HepG2 (cell line): ENCODE results near the gene TEX19. TPM values are rescaled to one million over a fixed set of nuclear protein-coding genes. Genes with fewer than 3 reads are reported as not detected.
A peak's percentile ranks its signal among the peaks of the same experiment; 100 is the strongest.

Experiments used
- ARNTL ChIP-seq: sonication (generic); formaldehyde crosslinking; IDR thresholded peaks from 2 replicates; pipeline ENCODE4 v1.4.0; 2020; ENCODE audit warnings: mild to moderate bottlenecking, missing genetic modification reagents
- ATF2 ChIP-seq: sonication (generic); formaldehyde crosslinking; IDR thresholded peaks from 2 replicates; pipeline ENCODE4 v1.4.0; 2020; ENCODE audit warnings: missing genetic modification reagents
- CBX2 ChIP-seq, 2 experiments: fragments of 200-600 bp in 1 of 2; sonication (generic); formaldehyde crosslinking in 1 of 2; IDR thresholded peaks; 2 replicates each; pipeline versions ENCODE4 v1.7.0 to v1.8.1; 2018 to 2022; ENCODE audit warnings: low read depth in 2 of 2, low read length in 1 of 2, mild to moderate bottlenecking in 1 of 2, missing genetic modification reagents in 1 of 2
- CHD4 ChIP-seq: fragments of 200-600 bp; sonication (generic); IDR thresholded peaks from 2 replicates; pipeline ENCODE4 v1.7.0; 2017; ENCODE audit warnings: mild to moderate bottlenecking, low read length, borderline replicate concordance
- ETV5 ChIP-seq: IDR thresholded peaks from 2 replicates; pipeline ENCODE4 v1.6.1; 2018; ENCODE audit warnings: missing biosample characterization, missing genetic modification reagents, inconsistent platforms, borderline replicate concordance
- GABPA ChIP-seq, 2 experiments: IDR thresholded peaks; 2 replicates each; pipeline ENCODE4 v1.6.1; 2011 to 2016; ENCODE audit warnings: low read depth in 2 of 2, low read length in 1 of 2, missing biosample characterization in 1 of 2, missing genetic modification characterization in 1 of 2
- GLI4 ChIP-seq: sonication (generic); formaldehyde crosslinking; IDR thresholded peaks from 2 replicates; pipeline ENCODE4 v1.5.1; 2020; ENCODE audit warnings: missing genetic modification reagents, mild to moderate bottlenecking, moderate library complexity, borderline replicate concordance
- NFYB ChIP-seq: sonication (generic); formaldehyde crosslinking; IDR thresholded peaks from 2 replicates; pipeline ENCODE4 v1.4.0; 2020; ENCODE audit warnings: missing genetic modification reagents
- PHB2 ChIP-seq: fragments of 450-650 bp; IDR thresholded peaks from 2 replicates; pipeline ENCODE4 v1.6.1; 2018; ENCODE audit not compliant: partially characterized antibody
- SUZ12 ChIP-seq: fragments of 150-350 bp; IDR thresholded peaks from 2 replicates; pipeline ENCODE4 v1.6.1; 2014; ENCODE audit warnings: low read depth, low read length
- ZFX ChIP-seq: sonication (generic); formaldehyde crosslinking; IDR thresholded peaks from 2 replicates; pipeline ENCODE4 v1.4.0; 2020; ENCODE audit warnings: mild to moderate bottlenecking, low read depth, missing genetic modification reagents, moderate library complexity
- ZNF264 ChIP-seq: sonication (generic); formaldehyde crosslinking; IDR thresholded peaks from 2 replicates; pipeline ENCODE4 v1.4.0; 2020; ENCODE audit warnings: missing genetic modification reagents
- ZNF772 ChIP-seq: sonication (generic); formaldehyde crosslinking; IDR thresholded peaks from 2 replicates; pipeline ENCODE4 v1.5.0; 2020; ENCODE audit warnings: mild to moderate bottlenecking, missing genetic modification reagents
- polyA plus RNA-seq, 8 experiments: library from polyadenylated mRNA; depleted of rRNA in 3 of 8; stranded (reverse) in 7 of 8; unstranded in 1 of 8; fragments of >200 nt; fragmentation: Illumina TruSeq in 4 of 8; extraction: Trizol in 4 of 8; gene quantifications; 2 replicates each; pipeline versions ENCODE4 v1.2.1 to v1.2.3, GENCODE V29; 2011 to 2016; ENCODE audit warnings: low read depth in 4 of 8, missing spikeins in 1 of 8, mixed read lengths in 1 of 8; ENCODE audit not compliant: insufficient read depth in 1 of 8
- total RNA-seq, 5 experiments: library from RNA; depleted of rRNA; stranded (reverse); fragments of >200 nt; fragmentation: Illumina TruSeq; extraction: Trizol; gene quantifications; 2 replicates each; pipeline ENCODE4 v1.2.3, GENCODE V29; 2016; ENCODE audit warnings: low read depth in 1 of 5
- TF ChIP-seq, protein P1 (sequence below): sonication (generic); formaldehyde crosslinking; IDR thresholded peaks from 2 replicates; pipeline ENCODE4 v1.5.0; 2020; ENCODE audit warnings: mild to moderate bottlenecking, missing genetic modification reagents
- TF ChIP-seq, protein P2 (sequence below): sonication (generic); formaldehyde crosslinking; IDR thresholded peaks from 2 replicates; pipeline ENCODE4 v1.9.0; 2022; ENCODE audit warnings: missing genetic modification reagents, mild to moderate bottlenecking, borderline replicate concordance
- TF ChIP-seq, protein P3 (sequence below): sonication (generic); formaldehyde crosslinking; IDR thresholded peaks from 2 replicates; pipeline ENCODE4 v1.4.0; 2020; ENCODE audit warnings: mild to moderate bottlenecking, missing genetic modification reagents, borderline replicate concordance
- TF ChIP-seq, protein P4 (sequence below): sonication (generic); formaldehyde crosslinking; IDR thresholded peaks from 2 replicates; pipeline ENCODE4 v1.5.0; 2020; ENCODE audit warnings: mild to moderate bottlenecking, missing genetic modification reagents, borderline replicate concordance

The TEX19 gene
- total and polyA plus RNA-seq, 2 of the 13 experiments (the other 11 are each of a cell fraction or from before 2014, with no cell fraction given) = 1.3 to 6.0 TPM

- TF ChIP-seq CBX2 (IDR thresholded peaks at IDR 0.05; ENCODE audit: low read depth, low read length) = no peak
- TF ChIP-seq CBX2 (CRISPR knock-in tag; IDR thresholded peaks at IDR 0.05; ENCODE audit: low read depth) = 0 out of 2 replicates have a peak, but pooled peaks have one; percentile 26
- no peak for TF ChIP-seq PHB2
- TF ChIP-seq ZNF264 = no peak
- TF ChIP-seq GLI4 (CRISPR knock-in tag) = 0 out of 2 replicates have a peak, but pooled peaks have one; percentile 66
- peak; percentile 90 for TF ChIP-seq ZFX (CRISPR knock-in tag)
- peak; percentile 27; the same call in 1 of the 2 replicates for TF ChIP-seq ARNTL (CRISPR knock-in tag)
- TF ChIP-seq GABPA (IDR thresholded peaks at IDR 0.05; ENCODE audit: low read depth, low read length) = no peak
- no peak for TF ChIP-seq GABPA (CRISPR knock-in tag; IDR thresholded peaks at IDR 0.05; ENCODE audit: low read depth)
- TF ChIP-seq CHD4 = no peak
- TF ChIP-seq, protein P1, sequence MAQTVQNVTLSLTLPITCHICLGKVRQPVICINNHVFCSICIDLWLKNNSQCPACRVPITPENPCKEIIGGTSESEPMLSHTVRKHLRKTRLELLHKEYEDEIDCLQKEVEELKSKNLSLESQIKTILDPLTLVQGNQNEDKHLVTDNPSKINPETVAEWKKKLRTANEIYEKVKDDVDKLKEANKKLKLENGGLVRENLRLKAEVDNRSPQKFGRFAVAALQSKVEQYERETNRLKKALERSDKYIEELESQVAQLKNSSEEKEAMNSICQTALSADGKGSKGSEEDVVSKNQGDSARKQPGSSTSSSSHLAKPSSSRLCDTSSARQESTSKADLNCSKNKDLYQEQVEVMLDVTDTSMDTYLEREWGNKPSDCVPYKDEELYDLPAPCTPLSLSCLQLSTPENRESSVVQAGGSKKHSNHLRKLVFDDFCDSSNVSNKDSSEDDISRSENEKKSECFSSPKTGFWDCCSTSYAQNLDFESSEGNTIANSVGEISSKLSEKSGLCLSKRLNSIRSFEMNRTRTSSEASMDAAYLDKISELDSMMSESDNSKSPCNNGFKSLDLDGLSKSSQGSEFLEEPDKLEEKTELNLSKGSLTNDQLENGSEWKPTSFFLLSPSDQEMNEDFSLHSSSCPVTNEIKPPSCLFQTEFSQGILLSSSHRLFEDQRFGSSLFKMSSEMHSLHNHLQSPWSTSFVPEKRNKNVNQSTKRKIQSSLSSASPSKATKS (CRISPR knock-in tag) = no peak
- TF ChIP-seq ETV5 (CRISPR knock-in tag) = 0 out of 2 replicates have a peak, but pooled peaks have one; percentile 9
- TF ChIP-seq, protein P2, sequence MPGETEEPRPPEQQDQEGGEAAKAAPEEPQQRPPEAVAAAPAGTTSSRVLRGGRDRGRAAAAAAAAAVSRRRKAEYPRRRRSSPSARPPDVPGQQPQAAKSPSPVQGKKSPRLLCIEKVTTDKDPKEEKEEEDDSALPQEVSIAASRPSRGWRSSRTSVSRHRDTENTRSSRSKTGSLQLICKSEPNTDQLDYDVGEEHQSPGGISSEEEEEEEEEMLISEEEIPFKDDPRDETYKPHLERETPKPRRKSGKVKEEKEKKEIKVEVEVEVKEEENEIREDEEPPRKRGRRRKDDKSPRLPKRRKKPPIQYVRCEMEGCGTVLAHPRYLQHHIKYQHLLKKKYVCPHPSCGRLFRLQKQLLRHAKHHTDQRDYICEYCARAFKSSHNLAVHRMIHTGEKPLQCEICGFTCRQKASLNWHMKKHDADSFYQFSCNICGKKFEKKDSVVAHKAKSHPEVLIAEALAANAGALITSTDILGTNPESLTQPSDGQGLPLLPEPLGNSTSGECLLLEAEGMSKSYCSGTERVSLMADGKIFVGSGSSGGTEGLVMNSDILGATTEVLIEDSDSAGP = peak; percentile 92
- TF ChIP-seq, protein P3, sequence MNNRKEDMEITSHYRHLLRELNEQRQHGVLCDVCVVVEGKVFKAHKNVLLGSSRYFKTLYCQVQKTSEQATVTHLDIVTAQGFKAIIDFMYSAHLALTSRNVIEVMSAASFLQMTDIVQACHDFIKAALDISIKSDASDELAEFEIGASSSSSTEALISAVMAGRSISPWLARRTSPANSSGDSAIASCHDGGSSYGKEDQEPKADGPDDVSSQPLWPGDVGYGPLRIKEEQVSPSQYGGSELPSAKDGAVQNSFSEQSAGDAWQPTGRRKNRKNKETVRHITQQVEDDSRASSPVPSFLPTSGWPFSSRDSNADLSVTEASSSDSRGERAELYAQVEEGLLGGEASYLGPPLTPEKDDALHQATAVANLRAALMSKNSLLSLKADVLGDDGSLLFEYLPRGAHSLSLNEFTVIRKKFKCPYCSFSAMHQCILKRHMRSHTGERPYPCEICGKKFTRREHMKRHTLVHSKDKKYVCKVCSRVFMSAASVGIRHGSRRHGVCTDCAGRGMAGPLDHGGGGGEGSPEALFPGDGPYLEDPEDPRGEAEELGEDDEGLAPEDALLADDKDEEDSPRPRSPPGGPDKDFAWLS = no peak
- TF ChIP-seq, protein P4, sequence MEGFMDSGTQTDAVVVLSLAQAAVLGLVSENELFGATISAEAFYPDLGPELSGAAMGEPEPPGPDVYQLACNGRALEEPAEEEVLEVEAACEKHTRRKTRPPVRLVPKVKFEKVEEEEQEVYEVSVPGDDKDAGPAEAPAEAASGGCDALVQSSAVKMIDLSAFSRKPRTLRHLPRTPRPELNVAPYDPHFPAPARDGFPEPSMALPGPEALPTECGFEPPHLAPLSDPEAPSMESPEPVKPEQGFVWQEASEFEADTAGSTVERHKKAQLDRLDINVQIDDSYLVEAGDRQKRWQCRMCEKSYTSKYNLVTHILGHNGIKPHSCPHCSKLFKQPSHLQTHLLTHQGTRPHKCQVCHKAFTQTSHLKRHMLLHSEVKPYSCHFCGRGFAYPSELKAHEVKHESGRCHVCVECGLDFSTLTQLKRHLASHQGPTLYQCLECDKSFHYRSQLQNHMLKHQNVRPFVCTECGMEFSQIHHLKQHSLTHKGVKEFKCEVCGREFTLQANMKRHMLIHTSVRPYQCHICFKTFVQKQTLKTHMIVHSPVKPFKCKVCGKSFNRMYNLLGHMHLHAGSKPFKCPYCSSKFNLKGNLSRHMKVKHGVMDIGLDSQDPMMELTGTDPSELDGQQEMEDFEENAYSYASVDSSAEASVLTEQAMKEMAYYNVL (CRISPR knock-in tag) = peak; percentile 81; the same call in 1 of the 2 replicates
- TF ChIP-seq SUZ12 = no peak
- 0 out of 2 replicates have a peak, but pooled peaks have one; percentile 8 for TF ChIP-seq NFYB (CRISPR knock-in tag)
- TF ChIP-seq ZNF772 (CRISPR knock-in tag) = peak; percentile 86; the same call in 1 of the 2 replicates
- TF ChIP-seq ATF2 (CRISPR knock-in tag) = peak; percentile 54; the same call in 1 of the 2 replicates
These were observed 41.5 kb upstream of the TEX19 start, which contains the start of gene CD7 (continued) for GRCh38 chr17:82317394-82318168.
